Parathyroid adenoma (tissue), 2 donors: ENCODE results near the gene LIMA1.
A peak's percentile ranks its signal among the peaks of the same experiment; 100 is the strongest.
"Not testable (repeated sequence)": the region's sequence is repeated elsewhere in the genome, so short reads cannot be mapped to it uniquely, and the experiment has no call there.

Experiments
- H2AFZ ChIP-seq: fragments of 300-600 bp; sonication (generic); one replicate; pipeline ENCODE4 v1.7.0; 2017; ENCODE audit warnings: antibody characterized with exemption, mild to moderate bottlenecking
- H3K27ac ChIP-seq: fragments of 300-600 bp; sonication (generic); one replicate; pipeline ENCODE4 v1.7.0; 2017
- H3K27me3 ChIP-seq: fragments of 300-600 bp; sonication (generic); one replicate; pipeline ENCODE4 v1.7.0; 2017; ENCODE audit warnings: low read length; ENCODE audit not compliant: control insufficient read depth, insufficient read depth
- H3K36me3 ChIP-seq: fragments of 300-600 bp; sonication (generic); one replicate; pipeline ENCODE4 v1.7.0; 2017; ENCODE audit warnings: low read length; ENCODE audit not compliant: control insufficient read depth, insufficient read depth
- H3K4me1 ChIP-seq: fragments of 300-600 bp; sonication (generic); one replicate; pipeline ENCODE4 v1.7.0; 2017; ENCODE audit warnings: control low read depth
- H3K4me2 ChIP-seq: fragments of 300-600 bp; sonication (generic); one replicate; pipeline ENCODE4 v1.7.0; 2017; ENCODE audit warnings: low read length
- H3K4me3 ChIP-seq: fragments of 300-600 bp; sonication (generic); one replicate; pipeline ENCODE4 v1.7.0; 2017; ENCODE audit warnings: low read depth, low read length
- H3K79me2 ChIP-seq: fragments of 300-600 bp; sonication (generic); one replicate; pipeline ENCODE4 v1.7.0; 2017; ENCODE audit warnings: control low read depth
- H3K9ac ChIP-seq: fragments of 300-600 bp; sonication (generic); one replicate; pipeline ENCODE4 v1.7.0; 2017; ENCODE audit warnings: mild to moderate bottlenecking
- H3K9me3 ChIP-seq: fragments of 300-600 bp; sonication (generic); one replicate; pipeline ENCODE4 v1.7.0; 2017; ENCODE audit warnings: low read length; ENCODE audit not compliant: control insufficient read depth
- TF ChIP-seq, protein P1 (sequence below): fragments of 300-600 bp; sonication (generic); IDR thresholded peaks from one replicate; pipeline ENCODE4 v1.7.0; 2017; ENCODE audit warnings: antibody characterized with exemption, mild to moderate bottlenecking
- donor health status: primary hyperparathyroidism.

LIMA1 gene

DNA sequence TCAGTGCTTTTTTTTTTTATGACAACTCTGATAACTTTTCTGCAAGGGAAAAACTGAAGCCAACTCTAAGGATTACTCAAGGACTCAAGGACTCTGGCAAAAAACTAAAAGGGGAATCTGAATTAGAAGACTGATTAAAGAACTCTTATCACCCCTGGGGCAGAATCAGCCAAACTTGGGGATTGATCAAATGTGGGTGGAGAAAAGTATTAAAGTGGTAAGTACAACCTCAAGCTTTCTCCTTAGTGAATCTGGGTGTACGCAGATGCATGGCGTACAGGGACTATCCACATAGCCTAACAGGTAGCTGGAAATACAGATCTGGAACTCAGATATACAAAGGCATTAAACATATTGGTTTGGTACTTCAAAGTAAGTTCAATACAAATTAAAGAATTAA, 7.3 kb downstream of the LIMA1 start:
- TF ChIP-seq, protein P1, sequence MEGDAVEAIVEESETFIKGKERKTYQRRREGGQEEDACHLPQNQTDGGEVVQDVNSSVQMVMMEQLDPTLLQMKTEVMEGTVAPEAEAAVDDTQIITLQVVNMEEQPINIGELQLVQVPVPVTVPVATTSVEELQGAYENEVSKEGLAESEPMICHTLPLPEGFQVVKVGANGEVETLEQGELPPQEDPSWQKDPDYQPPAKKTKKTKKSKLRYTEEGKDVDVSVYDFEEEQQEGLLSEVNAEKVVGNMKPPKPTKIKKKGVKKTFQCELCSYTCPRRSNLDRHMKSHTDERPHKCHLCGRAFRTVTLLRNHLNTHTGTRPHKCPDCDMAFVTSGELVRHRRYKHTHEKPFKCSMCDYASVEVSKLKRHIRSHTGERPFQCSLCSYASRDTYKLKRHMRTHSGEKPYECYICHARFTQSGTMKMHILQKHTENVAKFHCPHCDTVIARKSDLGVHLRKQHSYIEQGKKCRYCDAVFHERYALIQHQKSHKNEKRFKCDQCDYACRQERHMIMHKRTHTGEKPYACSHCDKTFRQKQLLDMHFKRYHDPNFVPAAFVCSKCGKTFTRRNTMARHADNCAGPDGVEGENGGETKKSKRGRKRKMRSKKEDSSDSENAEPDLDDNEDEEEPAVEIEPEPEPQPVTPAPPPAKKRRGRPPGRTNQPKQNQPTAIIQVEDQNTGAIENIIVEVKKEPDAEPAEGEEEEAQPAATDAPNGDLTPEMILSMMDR = no peak
- Histone ChIP-seq H3K9ac (no peak overlapping the region), H3K27ac (no peak overlapping the region), H3K4me1 (no peaks in the 10 kb centered on the region), H2AFZ (no peak overlapping the region), H3K4me3 (no peak overlapping the region), H3K79me2 (peaks cover under 1% of the 10 kb centered on the region), H3K4me2 (no peak overlapping the region), H3K27me3 (no peaks in the 10 kb centered on the region), H3K9me3 (no peaks in the 10 kb centered on the region), H3K36me3 (no peaks in the 10 kb centered on the region)

DNA sequence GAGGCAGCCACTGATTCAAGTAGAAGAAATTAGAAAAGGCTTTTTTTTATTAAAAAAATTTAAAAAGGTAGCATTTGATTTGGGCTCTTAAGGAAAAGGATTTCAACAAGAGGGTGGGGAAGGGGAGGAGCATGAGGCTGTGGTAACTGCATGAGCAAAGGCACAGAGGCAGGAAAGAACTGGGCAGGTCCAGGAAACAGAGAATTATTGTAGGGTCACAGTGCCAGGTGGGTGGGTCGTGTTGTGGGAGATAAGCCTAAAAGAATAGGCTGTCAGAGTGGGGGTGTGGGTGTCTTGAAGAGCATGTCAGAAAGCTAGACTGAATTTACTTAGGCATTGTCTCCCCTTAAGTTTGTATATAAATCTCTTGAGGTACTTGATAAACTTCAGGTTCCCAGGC, 7.8 kb downstream of the LIMA1 start:
- Histone ChIP-seq H2AFZ (no peak overlapping the region), H3K79me2 (peaks cover 3% of the 10 kb centered on the region), H3K4me2 (no peak overlapping the region), H3K4me1 (no peaks in the 10 kb centered on the region), H3K27me3 (no peaks in the 10 kb centered on the region), H3K4me3 (no peak overlapping the region), H3K9me3 (no peaks in the 10 kb centered on the region), H3K9ac (no peak overlapping the region), H3K36me3 (no peaks in the 10 kb centered on the region), H3K27ac (no peak overlapping the region)
- TF ChIP-seq, protein P1 = no peak

DNA sequence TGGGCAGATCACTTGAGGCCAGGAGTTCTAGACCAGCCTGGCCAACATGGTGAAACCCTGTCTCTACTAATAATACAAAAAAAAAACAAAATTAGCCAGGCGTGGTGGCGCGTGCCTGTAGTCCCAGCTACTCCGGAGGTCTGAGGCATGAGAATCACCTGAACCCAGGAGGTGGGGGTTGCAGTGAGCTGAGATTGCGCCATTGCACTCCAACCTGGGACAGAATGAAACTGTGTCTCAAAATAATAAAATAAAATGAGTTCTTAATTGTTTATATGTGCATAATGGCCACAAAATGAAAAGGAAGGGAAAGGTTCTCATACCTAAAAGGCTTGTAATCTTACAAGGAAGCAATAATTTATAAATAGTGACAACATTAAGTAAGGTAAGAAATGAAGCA, 8.2 kb downstream of the LIMA1 start:
- not testable (repeated sequence) for H3K27ac ChIP-seq, H3K36me3 ChIP-seq, H2AFZ ChIP-seq, H3K4me3 ChIP-seq, H3K9me3 ChIP-seq, H3K79me2 ChIP-seq, H3K4me1 ChIP-seq, H3K4me2 ChIP-seq, H3K9ac ChIP-seq, H3K27me3 ChIP-seq

DNA sequence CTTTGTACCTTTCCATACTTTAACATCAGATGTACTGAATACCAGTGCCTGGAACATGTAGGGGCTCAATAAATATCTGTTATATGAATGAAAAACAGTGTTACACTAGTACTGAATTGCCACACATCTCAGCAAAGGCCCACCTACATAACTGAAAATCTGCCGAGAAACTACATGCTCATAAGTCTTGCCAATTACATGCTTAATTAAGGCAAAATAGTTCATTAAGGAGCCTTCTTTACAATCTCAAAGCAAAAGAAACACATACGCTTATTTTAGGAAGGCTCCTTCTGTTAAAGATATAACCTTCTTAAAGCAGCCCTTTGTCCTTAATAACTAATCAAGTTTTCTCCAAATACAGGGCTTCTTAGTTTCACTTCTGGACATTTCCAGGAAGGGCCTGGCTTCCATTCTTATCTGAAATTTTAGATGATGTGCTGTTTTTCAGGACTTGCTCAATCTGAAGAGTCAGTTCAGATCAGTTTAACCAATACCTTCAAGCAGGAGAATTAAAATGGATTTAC, 11.5 kb downstream of the LIMA1 start:
- no peaks in the 10 kb centered on the region for H3K4me1 ChIP-seq
- H3K27ac ChIP-seq = peak overlapping the region; percentile 54
- TF ChIP-seq, protein P1 = no peak
- H3K9ac ChIP-seq = no peak overlapping the region
- H2AFZ ChIP-seq = peak overlapping the region; percentile 14
- H3K4me2 ChIP-seq = peak overlapping the region; percentile 18
- H3K9me3 ChIP-seq = no peaks in the 10 kb centered on the region
- H3K79me2 ChIP-seq = peaks cover 3% of the 10 kb centered on the region
- no peaks in the 10 kb centered on the region for H3K27me3 ChIP-seq
- H3K36me3 ChIP-seq = no peaks in the 10 kb centered on the region
- no peak overlapping the region for H3K4me3 ChIP-seq

DNA sequence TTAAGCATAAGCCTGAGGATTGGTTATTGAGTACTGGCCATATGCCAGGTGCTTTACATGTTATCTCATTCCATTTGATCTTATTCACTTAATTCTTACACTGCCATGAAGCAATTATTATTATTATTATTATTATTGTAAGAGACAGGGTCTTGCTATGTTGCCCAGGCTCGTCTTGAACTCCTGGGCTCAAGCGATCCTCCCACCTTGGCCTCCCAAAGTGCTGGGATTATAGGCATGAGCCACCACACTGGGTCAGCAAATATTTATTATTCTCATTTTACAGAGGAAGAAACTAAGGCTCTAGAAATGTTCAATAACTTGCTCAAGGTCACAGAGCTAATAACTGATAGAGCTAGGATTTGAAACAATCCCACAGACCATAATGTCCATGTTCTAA, 14.8 kb downstream of the LIMA1 start:
- Histone ChIP-seq H3K4me2 (no peak overlapping the region), H3K27me3 (no peaks in the 10 kb centered on the region), H3K4me1 (no peaks in the 10 kb centered on the region), H3K4me3 (no peak overlapping the region), H3K27ac (no peak overlapping the region), H3K9me3 (no peaks in the 10 kb centered on the region), H3K9ac (no peak overlapping the region), H3K79me2 (peaks cover 19% of the 10 kb centered on the region), H2AFZ (no peak overlapping the region), H3K36me3 (no peaks in the 10 kb centered on the region)
- TF ChIP-seq, protein P1 = no peak
